ENCODE results near the gene OR7C1. TPM values are rescaled to one million over a fixed set of nuclear protein-coding genes. Genes with fewer than 3 reads are reported as not detected.
"Not testable (repeated sequence)": the region's sequence is repeated elsewhere in the genome, so short reads cannot be mapped to it uniquely, and the experiment has no call there.

OR7C1 gene
- total RNA-seq, 1 donor from 2014 or later, result 0.18 TPM

DNA sequence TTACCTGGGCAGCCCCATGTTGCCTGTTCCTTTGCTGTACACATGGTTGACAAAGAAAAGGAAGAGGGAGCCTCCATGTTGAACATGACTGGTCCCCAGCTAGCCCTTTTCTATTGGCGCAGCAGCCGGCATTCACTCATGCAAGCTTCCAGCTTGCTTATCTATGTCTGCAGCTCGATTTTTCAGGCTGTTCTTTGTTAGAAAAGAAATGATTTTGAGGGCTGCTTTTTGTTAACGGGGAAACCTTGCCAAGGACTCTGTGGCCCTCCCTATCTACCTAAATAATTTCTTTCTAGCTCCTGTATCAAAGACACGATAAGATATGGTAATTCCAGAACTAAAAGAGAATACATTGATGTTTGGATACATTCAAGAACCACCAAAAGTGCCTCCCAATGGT is 36.2 kb downstream of the OR7C1 start:
- H3K36me3 ChIP-seq, result no peaks in the 10 kb centered on the region
- DNase-seq (no peak), ATAC-seq (no peak)
- intact Hi-C loops (cut with DNase I), result no loop called here
- no peak overlapping the region for H3K4me3 ChIP-seq
- no peaks in the 10 kb centered on the region for H3K27me3 ChIP-seq (ENCODE audit: low read depth)
- no peak for TF ChIP-seq CTCF (IDR thresholded peaks at IDR 0.05)
- no peak overlapping the region for H3K27ac ChIP-seq
- H3K9me3 ChIP-seq, result no peaks in the 10 kb centered on the region
- H3K4me1 ChIP-seq, result no peaks in the 10 kb centered on the region

GRCh38 chr19:14796021-14796420 is 39.0 kb downstream of the OR7C1 start:
- no peak for TF ChIP-seq CTCF (IDR thresholded peaks at IDR 0.05)
- H3K27ac ChIP-seq, result no peak overlapping the region
- H3K36me3 ChIP-seq, result no peaks in the 10 kb centered on the region
- ATAC-seq (no peak), DNase-seq (no peak)
- H3K4me1 ChIP-seq, result no peaks in the 10 kb centered on the region
- H3K9me3 ChIP-seq, result no peaks in the 10 kb centered on the region
- no peaks in the 10 kb centered on the region for H3K27me3 ChIP-seq (ENCODE audit: low read depth)
- intact Hi-C loops (cut with DNase I), result no loop called here
- no peak overlapping the region for H3K4me3 ChIP-seq

DNA sequence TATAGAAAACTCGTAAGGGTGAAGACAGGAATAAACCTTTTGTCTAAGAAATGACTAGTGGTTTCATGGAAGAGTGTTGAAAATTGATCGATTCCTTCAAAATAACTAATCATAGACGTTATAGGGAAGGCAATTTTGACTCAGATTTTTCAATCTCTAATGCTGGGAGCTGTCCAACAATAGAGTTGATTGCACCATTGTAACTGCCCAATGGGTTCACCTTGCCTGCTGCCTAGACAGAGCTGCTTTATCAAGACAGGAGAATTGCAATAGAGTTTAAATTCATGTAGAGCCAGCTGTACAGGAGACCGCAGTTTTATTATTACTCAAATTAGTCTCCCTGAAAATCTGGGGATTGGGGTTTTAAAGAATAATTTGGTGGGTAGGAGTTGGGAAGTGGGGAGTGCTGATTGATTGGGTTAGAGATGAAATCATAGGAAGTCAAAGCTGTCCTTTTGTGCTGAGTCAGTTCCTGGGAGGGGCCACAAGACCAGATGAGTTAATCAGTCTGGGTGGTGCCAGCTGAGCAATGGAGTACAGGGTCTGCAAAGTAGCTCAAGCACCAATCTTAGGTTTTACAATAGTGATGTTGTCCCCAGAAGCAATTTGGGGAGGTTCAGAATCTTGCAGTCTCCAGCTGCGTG is 39.8 kb downstream of the OR7C1 start:
- Histone ChIP-seq H3K4me3 (no peak overlapping the region), H3K27ac (no peak overlapping the region), H3K4me1 (no peaks in the 10 kb centered on the region), H3K36me3 (no peaks in the 10 kb centered on the region), H3K9me3 (no peaks in the 10 kb centered on the region), H3K27me3 (ENCODE audit: low read depth) (no peaks in the 10 kb centered on the region)
- DNase-seq, result no peak
- intact Hi-C loops (cut with DNase I), result no loop called here
- TF ChIP-seq CTCF (IDR thresholded peaks at IDR 0.05), result no peak
- no peak for ATAC-seq

- ATAC-seq; H3K27me3 ChIP-seq (ENCODE audit: low read depth); H3K4me1 ChIP-seq; DNase-seq; H3K9me3 ChIP-seq; H3K4me3 ChIP-seq; H3K27ac ChIP-seq; H3K36me3 ChIP-seq; intact Hi-C loops (cut with DNase I): not testable (repeated sequence)
Observed at GRCh38 chr19:14792250-14792649, 42.7 kb downstream of the OR7C1 start.

DNA sequence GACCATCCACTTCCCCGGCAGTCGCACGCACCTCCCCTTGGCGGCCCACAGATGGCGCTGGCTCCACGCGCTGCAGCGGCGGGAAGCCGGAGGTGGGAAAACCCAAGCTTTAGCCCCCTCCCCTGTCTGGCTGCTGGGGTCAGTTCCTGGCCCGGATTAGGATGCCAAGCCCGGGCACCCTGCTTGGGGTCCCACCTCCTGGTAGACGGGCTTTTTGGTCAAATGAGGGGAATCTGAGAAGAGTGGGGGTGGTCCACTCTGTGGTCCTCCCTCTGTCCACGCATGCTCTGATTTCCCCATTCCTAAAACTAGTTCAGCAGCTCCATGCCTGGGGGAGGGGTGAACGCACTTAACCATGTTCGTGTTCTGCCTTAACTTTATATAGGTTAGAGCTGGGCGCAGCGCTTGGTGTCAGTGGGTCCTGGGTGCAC is 48.5 kb downstream of the OR7C1 start:
- no peak overlapping the region for H3K27ac ChIP-seq
- TF ChIP-seq CTCF (IDR thresholded peaks at IDR 0.05), result peak; percentile 65
- H3K4me1 ChIP-seq, result peaks cover 4% of the 10 kb centered on the region
- intact Hi-C loops (cut with DNase I), result no loop called here
- H3K36me3 ChIP-seq, result no peaks in the 10 kb centered on the region
- DNase-seq, result peak; percentile 63
- H3K27me3 ChIP-seq (ENCODE audit: low read depth), result peaks cover 11% of the 10 kb centered on the region
- no peaks in the 10 kb centered on the region for H3K9me3 ChIP-seq
- no peak overlapping the region for H3K4me3 ChIP-seq
- peak; percentile 39 to 50 for ATAC-seq

DNA sequence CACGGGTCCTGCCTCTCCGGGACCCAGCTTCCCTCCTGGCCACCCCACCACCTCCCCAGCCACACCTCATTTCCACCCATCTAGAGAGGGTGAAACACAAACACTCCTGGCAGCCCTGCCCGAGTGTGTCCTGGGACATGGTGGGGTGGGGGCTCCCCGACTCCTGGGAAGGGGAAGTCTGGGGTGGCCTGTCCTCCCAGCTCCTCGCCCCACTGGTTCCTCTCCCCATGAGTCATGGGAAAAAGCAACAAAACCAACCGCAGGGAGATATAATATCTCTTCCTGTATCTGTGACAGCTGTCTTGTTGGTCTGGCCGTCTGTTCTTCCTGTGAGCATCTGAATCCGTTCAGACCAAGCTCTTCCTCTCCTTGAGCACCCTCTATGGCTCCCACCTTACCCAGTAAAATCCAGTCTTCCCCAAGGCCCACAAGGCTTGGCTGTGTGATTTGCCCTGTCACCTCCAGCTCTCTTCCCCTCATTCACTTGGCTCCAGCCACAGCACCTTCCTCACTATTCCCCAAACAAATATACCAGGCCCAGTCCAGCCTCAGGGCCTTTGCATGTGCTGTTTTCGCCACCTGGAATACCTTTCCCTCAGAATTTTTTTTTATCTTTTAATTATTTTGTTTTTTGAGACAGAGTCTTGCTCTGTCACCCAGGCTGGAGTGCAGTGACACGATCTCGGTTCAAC is 49.7 kb downstream of the OR7C1 start:
- H3K36me3 ChIP-seq; H3K4me1 ChIP-seq; intact Hi-C loops (cut with DNase I); H3K9me3 ChIP-seq; H3K4me3 ChIP-seq: not testable (repeated sequence)
- ATAC-seq, result peak; percentile 83 to 91
- H3K27me3 ChIP-seq (ENCODE audit: low read depth), result peaks cover 11% of the 10 kb centered on the region
- H3K27ac ChIP-seq, result peak overlapping the region; percentile 49
- DNase-seq, result peak; percentile 80

- H3K9me3 ChIP-seq; H3K36me3 ChIP-seq; H3K4me3 ChIP-seq; H3K4me1 ChIP-seq; intact Hi-C loops (cut with DNase I): not testable (repeated sequence)
- ATAC-seq (peak; percentile 86 to 93), DNase-seq (peak; percentile 89)
- peak overlapping the region; percentile 49 for H3K27ac ChIP-seq
- peaks cover 11% of the 10 kb centered on the region for H3K27me3 ChIP-seq (ENCODE audit: low read depth)
Observed at GRCh38 chr19:14784730-14785101, 50.3 kb downstream of the OR7C1 start.

DNA sequence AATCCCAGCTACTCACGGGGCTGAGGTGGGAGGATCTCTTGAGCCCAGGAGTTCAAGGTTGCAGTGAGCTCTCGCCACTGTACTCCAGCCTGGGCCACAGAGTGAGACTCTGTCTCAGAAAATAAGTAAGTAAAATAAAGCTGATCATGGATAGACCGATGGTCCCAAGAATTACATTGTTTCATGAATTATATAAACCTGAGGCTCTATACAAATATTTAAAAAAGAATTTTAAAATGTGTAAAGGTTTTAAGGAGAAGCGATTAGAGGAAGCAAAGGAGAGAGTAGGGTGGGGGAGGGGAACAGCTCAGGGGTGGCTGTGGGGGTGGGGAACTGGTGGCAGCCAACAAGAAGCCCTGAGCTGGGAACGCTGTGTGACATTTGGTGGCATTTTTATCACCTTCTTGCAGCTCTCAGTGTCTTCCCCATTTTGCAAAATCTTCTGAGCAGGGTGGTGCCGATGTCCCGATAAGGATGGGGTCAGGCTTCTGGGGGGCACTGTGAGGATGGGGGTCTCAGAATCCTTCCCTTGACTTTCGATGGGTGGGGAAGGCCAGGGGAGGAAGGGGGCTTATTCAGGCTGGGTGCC is 51.5 kb downstream of the OR7C1 start:
- ATAC-seq, result peak; percentile 30 to 33
- H3K4me1 ChIP-seq; intact Hi-C loops (cut with DNase I); H3K36me3 ChIP-seq; H3K4me3 ChIP-seq; H3K9me3 ChIP-seq; DNase-seq: not testable (repeated sequence)
- peak overlapping the region; percentile 38 for H3K27ac ChIP-seq
- H3K27me3 ChIP-seq (ENCODE audit: low read depth), result peaks cover 18% of the 10 kb centered on the region
